Head of caudate nucleus (tissue), 42 donors: ENCODE results near the gene CLVS2.

Experiments
- DNase-seq, 42 donors: peaks; one replicate each; pipeline versions ENCODE4 v3.0.0 to v3.0.0-alpha.2; 2020 to 2021; ENCODE audit warnings: mixed read lengths in 7 of 42
- intact Hi-C: fragments of 100-400 bp; cut with DNase I; formaldehyde crosslinking; loops from one replicate; pipeline ENCODE4 v1.15.0; 2022

CLVS2 gene

GRCh38 chr6:123017104-123017682 lies 21.2 kb downstream of the CLVS2 start:
- intact Hi-C loops = no loop called here

GRCh38 chr6:123022975-123023374 lies 26.9 kb downstream of the CLVS2 start:
- intact Hi-C loops = no loop called here
- no peak for DNase-seq

More at GRCh38 chr6:123017104-123017682, 21.2 kb downstream of the CLVS2 start:
- DNase-seq = peak in 2 of 42 donors; percentile 6 to 17

- no peak for DNase-seq
- intact Hi-C loops = no loop called here
These were observed 28.9 kb downstream of the CLVS2 start for GRCh38 chr6:123024976-123025375.

- intact Hi-C loops = no loop called here
- DNase-seq = no peak
These were observed 31.4 kb downstream of the CLVS2 start for GRCh38 chr6:123027408-123027807.

- no peak for DNase-seq
- intact Hi-C loops = no loop called here
These were observed 32.2 kb downstream of the CLVS2 start for GRCh38 chr6:123028263-123028662.

GRCh38 chr6:123030282-123030681 lies 34.2 kb downstream of the CLVS2 start:
- intact Hi-C loops = no loop called here
- DNase-seq = no peak

- intact Hi-C loops = no loop called here
- no peak for DNase-seq
These were observed 40.6 kb downstream of the CLVS2 start for GRCh38 chr6:123036648-123037047.

- DNase-seq = no peak
- intact Hi-C loops = no loop called here
These were observed 43.4 kb downstream of the CLVS2 start for GRCh38 chr6:123039431-123039830.

- no peak for DNase-seq
- intact Hi-C loops = no loop called here
These were observed 46.4 kb downstream of the CLVS2 start for GRCh38 chr6:123042401-123042800.

- intact Hi-C loops = no loop called here
- DNase-seq = no peak
These were observed 48.4 kb downstream of the CLVS2 start for GRCh38 chr6:123044341-123044860.

GRCh38 chr6:123053602-123054225 lies 57.7 kb downstream of the CLVS2 start:
- no peak for DNase-seq
- intact Hi-C loops = no loop called here

- intact Hi-C loops = no loop called here
- no peak for DNase-seq
These were observed 59.2 kb downstream of the CLVS2 start for GRCh38 chr6:123055256-123055655.

- DNase-seq = no peak
- intact Hi-C loops = no loop called here
These were observed 66.6 kb downstream of the CLVS2 start for GRCh38 chr6:123062670-123063069.

- no peak for DNase-seq
- intact Hi-C loops = no loop called here
These were observed 68.0 kb downstream of the CLVS2 start for GRCh38 chr6:123064038-123064437.

- no peak for DNase-seq
- intact Hi-C loops = no loop called here
These were observed 78.6 kb downstream of the CLVS2 start for GRCh38 chr6:123074616-123075015.

GRCh38 chr6:123085403-123085802 lies 89.4 kb downstream of the CLVS2 start:
- no peak for DNase-seq
- intact Hi-C loops = no loop called here

GRCh38 chr6:123089226-123089625 lies 93.2 kb downstream of the CLVS2 start:
- intact Hi-C loops = no loop called here
- no peak for DNase-seq

GRCh38 chr6:123091091-123091895 lies 95.3 kb downstream of the CLVS2 start:
- DNase-seq = no peak
- intact Hi-C loops = no loop called here

GRCh38 chr6:123091896-123092271 lies 95.8 kb downstream of the CLVS2 start:
- intact Hi-C loops = no loop called here
- DNase-seq = no peak

GRCh38 chr6:123094795-123095194 lies 98.8 kb downstream of the CLVS2 start:
- no peak for DNase-seq

More at GRCh38 chr6:123094795-123095194, 98.8 kb downstream of the CLVS2 start:
- intact Hi-C loops = no loop called here
